ENCODE measurements around the gene LCNL1.

- TF ChIP-seq FOXK2 (IDR thresholded peaks at IDR 0.05) (no peak), ESRRA (IDR thresholded peaks at IDR 0.05; ENCODE audit: low read length) (no peak), POLR2AphosphoS5 (IDR thresholded peaks at IDR 0.05; ENCODE audit: low read length) (no peak), EP300 (IDR thresholded peaks at IDR 0.05; ENCODE audit: borderline replicate concordance in 1 of 2, control insufficient read depth in 1 of 2, low read depth in 2 of 2, low read length in 2 of 2) (no peak), JUND (IDR thresholded peaks at IDR 0.05; ENCODE audit: low read depth, low read length) (no peak), BCL3 (IDR thresholded peaks at IDR 0.05; ENCODE audit: borderline replicate concordance, insufficient read depth, low read depth, low read length, poor library complexity, severe bottlenecking) (no peak), GABPA (IDR thresholded peaks at IDR 0.05; ENCODE audit: low read depth) (no peak), CEBPB (IDR thresholded peaks at IDR 0.05; ENCODE audit: borderline replicate concordance in 1 of 2, low read depth in 2 of 2, low read length in 2 of 2) (no peak), RBBP5 (conservative IDR thresholded peaks at IDR 0.05) (no peak), HCFC1 (IDR thresholded peaks at IDR 0.05; ENCODE audit: low read length) (no peak), ELK1 (IDR thresholded peaks at IDR 0.05; ENCODE audit: low read depth, low read length) (no peak), NR2C2 (IDR thresholded peaks at IDR 0.05; ENCODE audit: borderline replicate concordance, control insufficient read depth, insufficient read length, low read depth) (no peak), EZH2 (IDR thresholded peaks at IDR 0.05; ENCODE audit: borderline replicate concordance, control insufficient read depth, low read depth, low read length) (no peak)
Observed at GRCh38 chr9:137026384-137026783, 43.6 kb downstream of the LCNL1 start.
